Sigmoid colon (tissue), 4 donors: ENCODE measurements around the gene S100A6.

Experiments
- CTCF ChIP-seq, 4 experiments: fragments of 450-650 bp in 3 of 4; fragments of 200-600 bp in 1 of 4; IDR thresholded peaks; one replicate each; pipeline ENCODE4 v1.5.1; 2016 to 2019; ENCODE audit warnings: antibody characterized with exemption in 4 of 4, mild to moderate bottlenecking in 3 of 4, moderate library complexity in 2 of 4
- EP300 ChIP-seq, 4 donors: sonication (generic); formaldehyde crosslinking; IDR thresholded peaks; one replicate each; pipeline ENCODE4 v1.6.1; 2017; ENCODE audit warnings: antibody characterized with exemption in 4 of 4
- POLR2A ChIP-seq, 2 donors: fragments of 450-650 bp; IDR thresholded peaks; one replicate each; pipeline ENCODE4 v1.6.1; 2016; ENCODE audit warnings: antibody characterized with exemption in 2 of 2, mild to moderate bottlenecking in 2 of 2, moderate library complexity in 2 of 2
- POLR2AphosphoS5 ChIP-seq, 4 donors: sonication (generic); formaldehyde crosslinking; IDR thresholded peaks; one replicate each; pipeline ENCODE4 v1.6.1; 2017; ENCODE audit warnings: antibody characterized with exemption in 4 of 4

GRCh38 chr1:153487707-153488106, 48.1 kb downstream of the S100A6 start:
- no peak for TF ChIP-seq CTCF (IDR thresholded peaks at IDR 0.05)
- no peak for TF ChIP-seq POLR2A (IDR thresholded peaks at IDR 0.05)
- no peak for TF ChIP-seq POLR2AphosphoS5 (IDR thresholded peaks at IDR 0.05)
- no peak for TF ChIP-seq EP300 (IDR thresholded peaks at IDR 0.05)
